Activated naive CD4-positive, alpha-beta T cell treated with anti-CD3 and anti-CD28 coated beads, Interleukin-2, amount 50 U/mL, for 24 hours (primary cell): Measurements from ENCODE around the gene FAM110D.

Experiments
- H3K27ac Mint-ChIP-seq: one replicate; pipeline ENCODE4 v1.8.0; 2021; ENCODE audit warnings: mild to moderate bottlenecking, mixed read lengths
- H3K27me3 Mint-ChIP-seq: one replicate; pipeline ENCODE4 v1.8.0; 2021; ENCODE audit warnings: mixed read lengths
- H3K36me3 Mint-ChIP-seq: one replicate; pipeline ENCODE4 v1.8.0; 2021; ENCODE audit warnings: mixed read lengths
- H3K4me1 Mint-ChIP-seq: one replicate; pipeline ENCODE4 v1.8.0; 2021; ENCODE audit warnings: mixed read lengths
- H3K4me3 Mint-ChIP-seq: one replicate; pipeline ENCODE4 v1.8.0; 2021; ENCODE audit warnings: mild to moderate bottlenecking, mixed read lengths
- H3K9me3 Mint-ChIP-seq: one replicate; pipeline ENCODE4 v1.8.0; 2021; ENCODE audit warnings: mixed read lengths

Gene FAM110D

GRCh38 chr1:26125946-26126320 lies 32.9 kb upstream of the FAM110D start:
- peaks cover 57% of the 10 kb centered on the region for H3K4me1 Mint-ChIP-seq

GRCh38 chr1:26126321-26127084 lies 32.4 kb upstream of the FAM110D start:
- H3K27me3 Mint-ChIP-seq = no peaks in the 10 kb centered on the region
- H3K4me1 Mint-ChIP-seq = peaks cover 57% of the 10 kb centered on the region
- peaks cover 3% of the 10 kb centered on the region for H3K36me3 Mint-ChIP-seq
- H3K27ac Mint-ChIP-seq = peak overlapping the region; percentile 73
- H3K4me3 Mint-ChIP-seq = peak overlapping the region; percentile 71
- H3K9me3 Mint-ChIP-seq = no peaks in the 10 kb centered on the region

More at GRCh38 chr1:26125946-26126320, 32.9 kb upstream of the FAM110D start:
- Mint-ChIP-seq H3K27ac (peak overlapping the region; percentile 73), H3K9me3 (no peaks in the 10 kb centered on the region), H3K27me3 (no peaks in the 10 kb centered on the region), H3K4me3 (peak overlapping the region; percentile 71), H3K36me3 (peaks cover 3% of the 10 kb centered on the region)

DNA sequence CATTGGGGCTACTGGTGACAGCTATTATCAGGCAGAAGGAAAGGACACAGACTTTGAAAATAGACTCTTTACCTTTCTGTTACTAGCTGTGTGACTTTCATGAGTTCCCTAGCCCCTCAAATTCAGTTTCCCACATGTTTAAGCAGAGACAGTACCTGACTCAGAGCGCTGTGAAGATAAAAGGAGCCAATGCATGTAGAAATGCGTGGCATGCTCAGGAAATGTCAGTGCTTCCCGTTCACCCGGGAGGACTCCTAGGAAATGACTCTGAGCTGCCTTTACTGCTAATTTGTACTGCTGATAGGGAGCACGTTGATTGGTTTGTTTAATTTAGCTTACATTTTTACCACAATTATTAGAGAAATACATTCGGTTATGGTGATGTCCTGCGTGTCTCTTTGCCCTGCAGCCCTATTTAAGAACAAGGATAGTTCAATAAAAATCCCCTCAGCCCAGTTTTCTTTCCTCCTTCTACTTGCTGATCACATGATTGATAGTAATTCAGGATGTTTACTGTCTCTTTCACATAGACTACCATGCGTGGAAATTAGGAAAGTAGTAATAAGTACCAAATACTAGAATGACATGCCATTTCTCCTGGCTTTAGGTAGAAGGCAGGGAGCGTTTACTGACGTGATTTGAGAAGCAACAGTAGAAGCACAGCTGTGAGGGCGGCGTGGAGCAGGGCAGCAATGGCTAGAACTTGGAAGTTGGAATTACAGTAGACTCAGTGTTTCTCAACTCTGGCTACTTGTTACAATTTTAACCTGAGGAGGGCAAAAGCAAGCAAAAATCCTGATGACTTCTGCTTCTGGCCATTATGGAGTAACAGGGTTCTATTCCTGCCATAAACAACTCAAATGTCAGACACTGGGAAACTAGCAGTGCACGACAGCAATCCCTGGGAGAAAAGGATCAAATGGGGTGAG lies 31.4 kb upstream of the FAM110D start:
- Mint-ChIP-seq H3K4me1 (peaks cover 53% of the 10 kb centered on the region), H3K4me3 (peak overlapping the region; percentile 8), H3K27ac (peak overlapping the region; percentile 47)

GRCh38 chr1:26129778-26130177 lies 29.1 kb upstream of the FAM110D start:
- Mint-ChIP-seq H3K27ac (no peak overlapping the region), H3K27me3 (no peaks in the 10 kb centered on the region), H3K9me3 (no peaks in the 10 kb centered on the region), H3K4me3 (no peak overlapping the region), H3K4me1 (peaks cover 37% of the 10 kb centered on the region), H3K36me3 (no peaks in the 10 kb centered on the region)

More for the DNA sequence above, 31.4 kb upstream of the FAM110D start:
- H3K27me3 Mint-ChIP-seq = no peaks in the 10 kb centered on the region
- no peaks in the 10 kb centered on the region for H3K9me3 Mint-ChIP-seq
- no peaks in the 10 kb centered on the region for H3K36me3 Mint-ChIP-seq

DNA sequence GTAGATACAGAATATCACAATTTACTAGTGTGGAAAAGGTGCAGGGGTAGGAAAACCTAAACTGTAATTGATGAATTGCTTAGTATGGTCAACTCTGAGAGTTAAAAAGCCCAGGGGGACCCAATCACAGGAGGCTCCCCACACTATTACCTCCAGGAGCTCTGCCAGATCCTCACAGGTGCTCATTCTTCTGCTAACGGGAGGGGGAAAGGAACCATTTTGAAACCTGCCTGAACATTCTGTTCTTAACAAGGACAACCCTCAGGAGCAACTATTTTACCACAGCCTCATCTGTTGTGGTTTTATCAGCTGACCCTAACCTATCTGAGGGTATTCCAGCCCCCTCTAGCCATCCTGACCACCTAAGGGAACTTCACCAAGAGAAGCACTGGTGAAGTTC lies 28.2 kb upstream of the FAM110D start:
- H3K27me3 Mint-ChIP-seq = no peaks in the 10 kb centered on the region
- no peaks in the 10 kb centered on the region for H3K36me3 Mint-ChIP-seq
- peaks cover 30% of the 10 kb centered on the region for H3K4me1 Mint-ChIP-seq
- no peak overlapping the region for H3K4me3 Mint-ChIP-seq
- no peak overlapping the region for H3K27ac Mint-ChIP-seq
- no peaks in the 10 kb centered on the region for H3K9me3 Mint-ChIP-seq

GRCh38 chr1:26132128-26132833 lies 26.6 kb upstream of the FAM110D start:
- Mint-ChIP-seq H3K4me3 (no peak overlapping the region), H3K4me1 (peaks cover 16% of the 10 kb centered on the region), H3K9me3 (no peaks in the 10 kb centered on the region), H3K36me3 (no peaks in the 10 kb centered on the region), H3K27me3 (no peaks in the 10 kb centered on the region), H3K27ac (no peak overlapping the region)

DNA sequence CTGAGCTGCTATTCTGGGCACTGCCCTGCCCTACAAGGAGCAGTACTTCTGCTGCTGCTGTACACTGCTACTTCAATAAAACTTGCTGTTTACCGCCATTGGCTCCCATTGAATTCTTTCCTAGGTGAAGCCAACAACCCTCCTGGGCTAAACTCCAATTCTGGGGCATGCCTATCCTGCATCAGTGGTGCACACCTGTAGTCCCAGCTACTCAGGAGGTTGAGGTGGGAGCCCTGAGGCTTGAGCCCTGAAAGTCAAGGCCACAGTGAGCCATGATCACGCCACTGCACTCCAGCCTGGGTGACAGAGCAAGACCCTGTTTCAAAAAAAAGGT lies 26.1 kb upstream of the FAM110D start:
- H3K9me3 Mint-ChIP-seq = no peaks in the 10 kb centered on the region
- no peaks in the 10 kb centered on the region for H3K27me3 Mint-ChIP-seq
- H3K4me1 Mint-ChIP-seq = peaks cover 11% of the 10 kb centered on the region
- no peak overlapping the region for H3K27ac Mint-ChIP-seq
- H3K36me3 Mint-ChIP-seq = no peaks in the 10 kb centered on the region
- no peak overlapping the region for H3K4me3 Mint-ChIP-seq

DNA sequence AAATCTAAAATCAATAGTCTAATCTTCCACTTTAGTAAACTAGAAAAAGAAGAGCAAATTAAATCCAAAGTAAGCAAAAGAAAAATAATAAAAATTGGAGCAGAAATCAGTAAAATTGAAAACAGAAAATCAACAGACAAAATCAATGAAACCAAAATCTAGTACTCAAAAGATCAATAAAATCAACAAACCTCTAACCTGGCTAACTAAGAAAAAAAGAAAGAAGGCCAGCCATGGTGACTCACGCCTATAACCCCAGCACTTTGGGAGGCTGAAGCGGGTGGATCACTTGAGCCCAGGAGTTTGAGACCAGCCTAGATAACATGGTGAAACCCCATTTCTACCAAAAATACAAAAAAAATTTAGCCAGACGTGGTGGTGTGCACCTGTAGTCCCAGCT lies 24.4 kb upstream of the FAM110D start:
- peaks cover 10% of the 10 kb centered on the region for H3K4me1 Mint-ChIP-seq
- no peaks in the 10 kb centered on the region for H3K27me3 Mint-ChIP-seq
- no peak overlapping the region for H3K4me3 Mint-ChIP-seq

DNA sequence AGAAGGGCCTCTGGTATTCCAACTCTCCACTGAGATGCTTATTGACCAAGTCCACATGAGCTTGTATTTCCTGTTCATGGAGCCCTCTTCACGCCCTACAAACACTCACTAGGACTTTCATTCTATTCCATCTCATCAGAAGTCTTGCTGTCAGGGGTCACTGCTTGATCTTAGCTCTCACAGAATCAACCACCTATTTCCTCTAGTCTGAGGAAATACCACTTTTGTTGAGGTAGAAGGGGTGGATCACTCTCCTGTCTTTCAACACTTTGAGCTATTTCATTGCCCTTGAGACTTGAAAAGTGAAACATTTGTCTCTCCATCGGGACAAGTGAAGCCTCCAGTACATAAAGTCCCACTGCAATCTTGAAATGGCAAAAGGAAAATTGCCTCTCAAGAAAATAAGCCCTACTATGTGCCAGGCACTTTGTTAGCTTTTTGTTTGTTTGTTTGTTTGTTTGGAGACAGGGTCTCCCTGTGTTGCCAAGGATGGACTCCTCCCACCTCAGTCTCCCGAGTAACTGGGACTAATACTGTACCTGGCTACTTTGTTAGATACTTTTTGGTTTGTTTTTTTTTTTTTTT lies 19.8 kb upstream of the FAM110D start:
- H3K9me3 Mint-ChIP-seq = no peaks in the 10 kb centered on the region
- no peaks in the 10 kb centered on the region for H3K36me3 Mint-ChIP-seq
- no peak overlapping the region for H3K27ac Mint-ChIP-seq
- no peaks in the 10 kb centered on the region for H3K27me3 Mint-ChIP-seq
- peaks cover 10% of the 10 kb centered on the region for H3K4me1 Mint-ChIP-seq
- H3K4me3 Mint-ChIP-seq = no peak overlapping the region

More for the DNA sequence above, 24.4 kb upstream of the FAM110D start:
- Mint-ChIP-seq H3K9me3 (no peaks in the 10 kb centered on the region), H3K27ac (no peak overlapping the region), H3K36me3 (no peaks in the 10 kb centered on the region)

GRCh38 chr1:26142159-26142558 lies 16.7 kb upstream of the FAM110D start:
- Mint-ChIP-seq H3K27ac (no peak overlapping the region), H3K4me3 (no peak overlapping the region), H3K4me1 (peaks cover 16% of the 10 kb centered on the region), H3K27me3 (no peaks in the 10 kb centered on the region), H3K36me3 (no peaks in the 10 kb centered on the region), H3K9me3 (no peaks in the 10 kb centered on the region)

- H3K27me3 Mint-ChIP-seq = peaks cover 1% of the 10 kb centered on the region
- peaks cover 6% of the 10 kb centered on the region for H3K4me1 Mint-ChIP-seq
- no peak overlapping the region for H3K27ac Mint-ChIP-seq
- no peak overlapping the region for H3K4me3 Mint-ChIP-seq
- H3K9me3 Mint-ChIP-seq = no peaks in the 10 kb centered on the region
- no peaks in the 10 kb centered on the region for H3K36me3 Mint-ChIP-seq
Observed at GRCh38 chr1:26145041-26145959, 13.6 kb upstream of the FAM110D start.

- Mint-ChIP-seq H3K27me3 (peaks cover 1% of the 10 kb centered on the region), H3K4me3 (no peak overlapping the region), H3K36me3 (no peaks in the 10 kb centered on the region), H3K4me1 (peaks cover 6% of the 10 kb centered on the region), H3K27ac (no peak overlapping the region), H3K9me3 (no peaks in the 10 kb centered on the region)
Observed at GRCh38 chr1:26145960-26146294, 13.0 kb upstream of the FAM110D start.

GRCh38 chr1:26148887-26149286 lies 10.0 kb upstream of the FAM110D start:
- H3K36me3 Mint-ChIP-seq = no peaks in the 10 kb centered on the region
- no peak overlapping the region for H3K4me3 Mint-ChIP-seq
- peaks cover 1% of the 10 kb centered on the region for H3K27me3 Mint-ChIP-seq
- H3K27ac Mint-ChIP-seq = no peak overlapping the region
- peaks cover 6% of the 10 kb centered on the region for H3K4me1 Mint-ChIP-seq
- H3K9me3 Mint-ChIP-seq = no peaks in the 10 kb centered on the region

DNA sequence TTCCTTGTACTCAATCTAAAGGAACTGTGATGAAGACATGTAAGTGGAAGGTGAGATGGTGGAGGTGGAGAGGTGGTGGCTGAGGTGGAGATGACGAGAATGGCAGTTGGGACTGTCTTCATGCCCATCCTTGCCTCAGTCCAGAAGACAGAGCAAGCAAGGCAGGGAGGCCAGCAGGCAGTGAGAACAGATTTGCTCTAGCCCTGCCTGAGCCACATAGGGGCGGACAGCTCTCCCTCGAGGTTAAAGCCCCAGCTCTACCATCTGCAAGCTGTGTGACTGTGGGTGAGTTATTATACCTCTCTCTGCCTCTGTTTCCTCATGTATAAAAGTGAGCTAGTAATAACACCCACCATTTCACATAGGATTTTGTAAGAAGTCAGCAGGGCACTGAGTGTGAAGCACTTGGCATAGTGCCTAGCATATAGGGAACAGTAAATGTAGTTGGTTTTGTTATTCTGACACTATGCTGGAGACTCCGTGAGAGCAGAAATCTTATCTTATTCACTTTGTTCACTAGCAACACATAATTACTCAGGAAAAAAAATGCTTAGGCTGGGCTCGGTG lies 4.8 kb upstream of the FAM110D start:
- H3K36me3 Mint-ChIP-seq = no peaks in the 10 kb centered on the region
- H3K4me1 Mint-ChIP-seq = peaks cover 4% of the 10 kb centered on the region
- H3K4me3 Mint-ChIP-seq = no peak overlapping the region
- no peak overlapping the region for H3K27ac Mint-ChIP-seq
- peaks cover 4% of the 10 kb centered on the region for H3K27me3 Mint-ChIP-seq
- H3K9me3 Mint-ChIP-seq = no peaks in the 10 kb centered on the region
